Neutrophil (primary cell): ENCODE results near the gene BOD1L1.

Source experiments
- H3K27ac ChIP-seq: fragments of 200-600 bp; sonication (generic); 2 replicates; pipeline ENCODE4 v1.5.1; 2016; ENCODE audit warnings: mild to moderate bottlenecking, moderate library complexity
- H3K27me3 ChIP-seq: fragments of 200-600 bp; sonication (generic); 2 replicates; pipeline ENCODE4 v1.6.0; 2016; ENCODE audit warnings: mild to moderate bottlenecking
- H3K36me3 ChIP-seq: fragments of 200-600 bp; sonication (generic); 2 replicates; pipeline ENCODE4 v1.5.1; 2017
- H3K4me1 ChIP-seq, 2 experiments: fragments of 200-600 bp in 1 of 2; sonication (generic) in 1 of 2; 1 replicate in 1 of 2; 2 replicates in 1 of 2; pipeline versions ENCODE4 v1.5.1 to v1.6.1; 2013 to 2016; ENCODE audit warnings: low read depth in 1 of 2, low read length in 1 of 2, mild to moderate bottlenecking in 1 of 2, moderate library complexity in 1 of 2; ENCODE audit not compliant: control insufficient read depth in 1 of 2, insufficient read depth in 1 of 2
- H3K4me3 ChIP-seq, 2 experiments: fragments of 200-600 bp in 1 of 2; sonication (generic) in 1 of 2; 1 replicate in 1 of 2; 2 replicates in 1 of 2; pipeline ENCODE4 v1.5.1; 2013 to 2016; ENCODE audit warnings: low read depth in 1 of 2, low read length in 1 of 2, mild to moderate bottlenecking in 1 of 2, moderate library complexity in 1 of 2
- H3K9me3 ChIP-seq: fragments of 200-600 bp; sonication (generic); 2 replicates; pipeline ENCODE4 v1.5.1; 2016
- CTCF ChIP-seq: fragments of 200-600 bp; sonication (generic); IDR thresholded peaks from 2 replicates; pipeline ENCODE4 v1.5.1; 2016; ENCODE audit warnings: antibody characterized with exemption

BOD1L1 gene

GRCh38 chr4:13523105-13523477, 104.4 kb downstream of the BOD1L1 start:
- no peak overlapping the region for H3K4me3 ChIP-seq
- H3K36me3 ChIP-seq, result no peaks in the 10 kb centered on the region
- no peak overlapping the region for H3K27ac ChIP-seq
- H3K9me3 ChIP-seq, result peaks cover 12% of the 10 kb centered on the region
- no peak for TF ChIP-seq CTCF
- H3K4me1 ChIP-seq, result peaks cover 5 to 8% of the 10 kb centered on the region in 2 experiments
- peaks cover 100% of the 10 kb centered on the region for H3K27me3 ChIP-seq

GRCh38 chr4:13522282-13523104, 105.0 kb downstream of the BOD1L1 start:
- Histone ChIP-seq H3K9me3 (peaks cover 12% of the 10 kb centered on the region), H3K4me1 (peaks cover under 1 to 2% of the 10 kb centered on the region in 2 experiments), H3K27ac (no peak overlapping the region), H3K36me3 (no peaks in the 10 kb centered on the region), H3K27me3 (peaks cover 100% of the 10 kb centered on the region), H3K4me3 (no peak overlapping the region)
- no peak for TF ChIP-seq CTCF

GRCh38 chr4:13521047-13521446, 106.5 kb downstream of the BOD1L1 start:
- peaks cover 100% of the 10 kb centered on the region for H3K27me3 ChIP-seq
- H3K36me3 ChIP-seq, result no peaks in the 10 kb centered on the region
- H3K4me1 ChIP-seq, result no peaks in the 10 kb centered on the region
- H3K9me3 ChIP-seq, result peaks cover 12% of the 10 kb centered on the region
- H3K4me3 ChIP-seq, result no peak overlapping the region
- no peak for TF ChIP-seq CTCF
- no peak overlapping the region for H3K27ac ChIP-seq
